Fibroblast of gingiva (primary cell): ENCODE data around the gene ERMP1.
"Not testable (repeated sequence)": the region's sequence is repeated elsewhere in the genome, so short reads cannot be mapped to it uniquely, and the experiment has no call there.

Experiments used
- DNase-seq: peaks from one replicate; pipeline ENCODE4 v3.0.0-alpha.2; 2011; ENCODE audit warnings: low read depth

ERMP1 gene, protein sequence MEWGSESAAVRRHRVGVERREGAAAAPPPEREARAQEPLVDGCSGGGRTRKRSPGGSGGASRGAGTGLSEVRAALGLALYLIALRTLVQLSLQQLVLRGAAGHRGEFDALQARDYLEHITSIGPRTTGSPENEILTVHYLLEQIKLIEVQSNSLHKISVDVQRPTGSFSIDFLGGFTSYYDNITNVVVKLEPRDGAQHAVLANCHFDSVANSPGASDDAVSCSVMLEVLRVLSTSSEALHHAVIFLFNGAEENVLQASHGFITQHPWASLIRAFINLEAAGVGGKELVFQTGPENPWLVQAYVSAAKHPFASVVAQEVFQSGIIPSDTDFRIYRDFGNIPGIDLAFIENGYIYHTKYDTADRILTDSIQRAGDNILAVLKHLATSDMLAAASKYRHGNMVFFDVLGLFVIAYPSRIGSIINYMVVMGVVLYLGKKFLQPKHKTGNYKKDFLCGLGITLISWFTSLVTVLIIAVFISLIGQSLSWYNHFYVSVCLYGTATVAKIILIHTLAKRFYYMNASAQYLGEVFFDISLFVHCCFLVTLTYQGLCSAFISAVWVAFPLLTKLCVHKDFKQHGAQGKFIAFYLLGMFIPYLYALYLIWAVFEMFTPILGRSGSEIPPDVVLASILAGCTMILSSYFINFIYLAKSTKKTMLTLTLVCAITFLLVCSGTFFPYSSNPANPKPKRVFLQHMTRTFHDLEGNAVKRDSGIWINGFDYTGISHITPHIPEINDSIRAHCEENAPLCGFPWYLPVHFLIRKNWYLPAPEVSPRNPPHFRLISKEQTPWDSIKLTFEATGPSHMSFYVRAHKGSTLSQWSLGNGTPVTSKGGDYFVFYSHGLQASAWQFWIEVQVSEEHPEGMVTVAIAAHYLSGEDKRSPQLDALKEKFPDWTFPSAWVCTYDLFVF

DNA sequence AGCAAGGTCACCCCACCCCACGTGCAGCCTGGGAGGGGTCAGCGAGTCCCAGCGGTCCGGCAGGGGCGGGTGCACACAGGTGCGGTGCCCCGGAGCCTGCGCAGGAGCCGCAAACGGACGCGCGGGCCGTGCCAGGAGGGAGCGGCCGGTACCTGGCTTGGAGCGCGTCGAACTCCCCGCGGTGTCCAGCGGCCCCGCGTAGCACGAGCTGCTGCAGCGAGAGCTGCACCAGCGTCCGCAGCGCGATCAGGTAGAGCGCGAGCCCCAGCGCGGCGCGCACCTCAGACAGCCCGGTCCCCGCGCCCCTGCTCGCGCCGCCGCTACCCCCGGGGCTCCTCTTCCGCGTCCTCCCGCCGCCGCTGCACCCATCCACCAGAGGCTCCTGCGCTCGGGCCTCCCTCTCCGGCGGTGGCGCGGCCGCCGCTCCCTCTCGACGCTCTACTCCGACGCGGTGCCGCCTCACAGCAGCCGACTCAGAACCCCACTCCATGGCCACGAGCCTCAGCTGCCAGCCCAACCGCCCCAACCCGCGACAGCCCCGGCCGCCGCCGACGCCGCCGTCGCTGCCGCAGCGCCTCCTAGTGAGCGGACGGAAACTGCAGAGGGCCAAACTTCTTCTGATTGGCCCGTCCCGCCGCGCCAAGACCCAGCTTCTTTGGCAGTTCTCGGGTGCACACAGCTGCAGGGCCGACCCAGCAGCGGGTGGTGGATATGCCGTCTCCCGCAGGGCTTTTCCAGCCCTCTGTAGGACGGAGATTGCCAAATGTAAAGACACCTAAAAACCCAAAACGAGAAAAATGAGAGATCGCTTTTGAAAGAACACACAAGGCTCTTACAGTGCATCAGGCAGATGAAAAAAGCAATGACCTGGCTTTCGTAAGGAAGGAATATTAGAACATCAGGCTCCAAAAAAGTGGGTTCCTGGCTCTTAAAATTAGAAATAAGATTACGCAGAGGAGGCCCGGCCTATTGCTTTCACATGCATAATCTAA, at the start of gene ERMP1:
TSS of gene ERMP1 (minus strand) at position 580 of the 992 bp plus-strand sequence. CDS start at position 490, 90 bp downstream.
- DNase-seq, result peak; percentile 81

DNA sequence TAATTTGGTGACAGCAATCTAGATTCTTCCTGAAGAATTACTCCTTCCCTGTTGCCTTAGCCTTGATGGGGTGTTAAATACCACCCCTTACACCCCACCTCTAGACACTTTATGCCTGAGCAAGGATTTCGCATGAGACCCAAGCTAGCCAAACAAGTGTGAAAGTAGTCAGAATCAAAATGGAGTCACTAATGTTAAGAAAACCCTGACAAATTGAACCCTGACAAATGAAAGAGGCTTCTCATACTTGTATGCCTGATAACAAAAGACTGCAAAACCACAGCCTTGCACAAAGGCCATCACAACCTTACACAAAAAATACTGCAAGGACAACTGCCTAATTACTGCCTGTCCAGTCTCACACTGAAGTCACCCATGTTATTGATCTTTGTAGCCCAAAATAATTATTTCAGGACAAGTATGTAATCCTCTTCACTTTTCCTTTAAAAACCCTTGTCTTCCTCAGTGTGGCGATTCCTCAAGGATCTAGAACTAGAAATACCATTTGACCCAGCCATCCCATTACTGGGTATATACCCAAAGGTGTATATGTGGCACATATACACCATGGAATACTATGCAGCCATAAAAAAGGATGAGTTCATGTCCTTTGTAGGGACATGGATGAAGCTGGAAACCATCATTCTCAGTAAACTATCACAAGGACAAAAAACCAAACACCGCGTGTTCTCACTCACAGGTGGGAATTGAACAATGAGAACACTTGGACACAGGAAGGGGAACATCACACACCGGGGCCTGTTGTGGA, 49.5 kb upstream of the ERMP1 start:
- not testable (repeated sequence) for DNase-seq

DNA sequence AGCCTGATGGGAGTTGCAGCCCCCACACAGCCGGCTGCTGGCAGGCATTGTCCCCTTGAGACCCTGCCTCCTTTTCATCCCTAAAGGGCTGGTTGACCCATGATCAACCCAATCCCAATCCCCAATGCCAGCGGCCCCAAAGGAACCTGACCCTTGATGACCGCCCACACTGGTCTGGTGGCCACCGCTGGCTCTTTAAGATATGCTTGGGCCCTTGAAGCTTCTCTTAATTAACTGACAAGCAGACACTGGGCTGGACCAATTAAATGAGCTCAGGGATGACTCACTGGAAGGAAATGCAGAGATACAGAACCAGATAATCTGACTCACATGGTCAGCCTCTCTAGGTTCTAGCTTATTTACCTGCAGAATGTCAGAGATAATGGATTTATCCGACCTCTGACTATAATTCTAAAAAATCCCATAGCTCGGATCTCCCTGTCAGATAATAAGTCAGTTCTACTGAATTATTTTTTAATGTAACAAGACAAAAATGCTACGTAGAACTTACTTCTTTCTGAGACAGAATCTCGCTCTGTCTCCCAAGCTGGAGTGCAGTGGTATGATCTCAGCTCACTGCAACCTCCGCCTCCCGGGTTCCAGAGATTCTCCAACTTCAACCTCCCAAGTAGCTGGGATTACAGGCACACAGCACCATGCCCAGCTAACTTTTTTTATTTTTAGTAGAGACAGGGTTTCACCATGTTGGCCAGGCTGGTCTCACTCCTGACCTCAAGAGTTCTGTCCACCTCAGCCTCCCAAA, 46.7 kb upstream of the ERMP1 start:
- DNase-seq, result peak; percentile 25

- no peak for DNase-seq
Observed at GRCh38 chr9:5876711-5877110, 43.8 kb upstream of the ERMP1 start.

DNA sequence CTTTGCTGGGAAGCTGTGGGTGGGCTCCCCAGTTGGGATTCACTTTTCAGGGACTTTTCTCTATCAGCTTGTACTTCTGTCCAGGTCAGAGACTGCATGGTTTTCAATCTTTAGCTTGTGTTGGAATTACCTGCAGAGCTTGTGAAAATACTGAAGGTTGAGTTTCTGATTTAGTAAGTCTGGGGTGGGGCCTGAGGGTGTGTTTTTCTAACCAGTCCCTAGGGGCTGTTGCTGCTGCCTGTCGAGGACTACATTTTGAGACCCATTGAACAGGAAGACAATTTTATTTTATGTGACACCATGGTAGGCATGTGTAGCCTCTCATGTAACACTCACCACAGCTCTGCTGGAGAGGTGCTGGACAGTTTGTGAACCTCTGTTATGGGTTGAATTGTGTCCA, 43.1 kb upstream of the ERMP1 start:
- no peak for DNase-seq

DNA sequence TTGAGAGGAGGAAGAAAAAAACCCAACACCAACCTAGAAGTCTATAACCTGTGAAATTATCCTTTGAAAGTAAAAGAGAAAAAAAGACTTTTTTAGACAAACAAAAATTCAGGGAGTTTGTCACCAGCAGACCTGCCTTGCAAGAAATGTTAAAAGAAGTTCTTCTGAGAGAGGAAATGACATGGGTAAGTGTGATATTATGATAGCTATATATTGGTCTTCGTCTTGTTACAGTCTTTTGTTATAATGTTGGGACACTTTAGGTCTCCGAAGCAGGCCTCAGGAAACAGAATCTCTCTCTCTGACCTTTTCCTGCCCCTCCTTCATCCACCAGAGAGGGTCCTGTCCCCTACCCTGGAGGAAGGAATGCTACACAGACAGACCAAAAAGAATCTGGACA, 41.1 kb upstream of the ERMP1 start:
- DNase-seq, result no peak

GRCh38 chr9:5873439-5873838, 40.5 kb upstream of the ERMP1 start:
- DNase-seq, result no peak

DNA sequence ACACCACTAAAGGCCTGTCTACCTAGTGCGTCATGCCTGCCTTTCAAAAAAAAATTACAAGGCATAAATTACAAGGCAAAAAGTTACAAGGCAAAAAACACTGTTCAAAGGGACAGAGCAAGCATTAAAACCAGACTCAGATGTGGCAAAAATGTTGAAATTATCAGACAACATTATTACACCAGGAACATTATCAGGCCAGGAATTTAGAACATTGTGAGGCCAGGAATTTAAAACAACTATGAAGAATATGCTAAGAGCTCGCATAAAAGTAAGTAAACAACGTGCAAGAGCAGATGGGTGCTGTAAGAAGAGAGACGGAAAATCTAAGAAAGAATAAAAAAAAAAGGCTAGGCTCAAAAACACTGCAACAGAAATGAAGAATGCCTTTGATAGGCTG, 39.6 kb upstream of the ERMP1 start:
- peak; percentile 14 for DNase-seq

- DNase-seq, result no peak
Observed at GRCh38 chr9:5871785-5872184, 38.9 kb upstream of the ERMP1 start.

- no peak for DNase-seq
Observed at GRCh38 chr9:5870691-5871090, 37.8 kb upstream of the ERMP1 start.

DNA sequence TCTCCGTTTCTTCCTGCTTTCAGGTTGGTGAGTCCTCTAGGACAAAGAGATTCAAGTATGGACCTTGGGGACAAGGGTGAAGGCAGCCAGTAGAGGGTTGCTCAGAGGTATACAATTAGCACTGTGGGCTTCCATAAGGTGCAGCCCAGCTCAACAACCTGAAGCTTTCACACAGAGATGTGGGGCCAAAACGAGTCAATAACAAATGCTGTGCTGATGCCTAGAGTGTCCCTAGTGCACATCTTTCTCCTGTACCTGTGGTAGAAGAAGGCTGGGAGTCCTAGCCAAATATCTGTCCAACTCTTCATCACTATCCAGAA, 37.1 kb upstream of the ERMP1 start:
- no peak for DNase-seq

GRCh38 chr9:5869315-5870019, 36.5 kb upstream of the ERMP1 start:
- DNase-seq, result no peak

DNA sequence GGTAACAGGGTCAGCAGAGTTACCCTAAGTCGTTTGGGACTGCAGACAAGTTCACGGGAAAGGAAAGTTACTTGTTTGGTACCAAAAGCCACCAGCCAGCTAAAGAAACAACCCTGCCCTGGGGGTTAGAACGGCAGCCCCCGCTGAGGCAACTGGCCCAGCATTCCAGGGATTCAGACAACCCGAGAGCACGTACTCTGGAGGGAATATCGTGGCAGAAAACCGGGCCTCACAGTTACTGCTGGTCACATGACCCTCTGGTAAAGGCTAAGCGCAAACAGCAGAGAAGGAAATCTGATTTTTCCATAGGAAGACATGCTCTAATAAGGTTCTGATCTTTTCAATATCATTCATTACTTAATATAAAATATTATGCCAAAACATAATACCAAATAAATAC, 35.3 kb upstream of the ERMP1 start:
- DNase-seq, result no peak

- no peak for DNase-seq
Observed at GRCh38 chr9:5866685-5867084, 33.8 kb upstream of the ERMP1 start.

- DNase-seq, result no peak
Observed at GRCh38 chr9:5866272-5866671, 33.4 kb upstream of the ERMP1 start.

DNA sequence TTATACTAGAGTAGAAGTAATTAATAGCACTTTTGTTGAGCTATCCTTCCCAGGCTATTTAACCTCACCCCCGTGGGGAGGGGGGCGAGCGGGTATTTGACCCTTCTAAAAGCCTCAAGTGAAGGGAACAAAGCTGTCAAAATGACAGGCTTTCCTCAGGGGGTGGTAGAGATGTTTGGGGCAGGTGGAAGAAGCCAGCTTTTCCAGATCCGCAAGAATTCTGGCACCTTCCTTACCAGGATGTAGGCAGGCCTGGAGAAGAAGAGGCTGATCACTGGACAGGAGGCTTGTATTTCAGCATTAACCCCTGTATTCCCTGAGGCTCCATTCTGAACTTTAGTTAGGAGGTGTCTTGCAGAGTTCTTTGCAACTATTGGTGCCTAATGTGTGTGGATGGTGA, 31.5 kb upstream of the ERMP1 start:
- no peak for DNase-seq

DNA sequence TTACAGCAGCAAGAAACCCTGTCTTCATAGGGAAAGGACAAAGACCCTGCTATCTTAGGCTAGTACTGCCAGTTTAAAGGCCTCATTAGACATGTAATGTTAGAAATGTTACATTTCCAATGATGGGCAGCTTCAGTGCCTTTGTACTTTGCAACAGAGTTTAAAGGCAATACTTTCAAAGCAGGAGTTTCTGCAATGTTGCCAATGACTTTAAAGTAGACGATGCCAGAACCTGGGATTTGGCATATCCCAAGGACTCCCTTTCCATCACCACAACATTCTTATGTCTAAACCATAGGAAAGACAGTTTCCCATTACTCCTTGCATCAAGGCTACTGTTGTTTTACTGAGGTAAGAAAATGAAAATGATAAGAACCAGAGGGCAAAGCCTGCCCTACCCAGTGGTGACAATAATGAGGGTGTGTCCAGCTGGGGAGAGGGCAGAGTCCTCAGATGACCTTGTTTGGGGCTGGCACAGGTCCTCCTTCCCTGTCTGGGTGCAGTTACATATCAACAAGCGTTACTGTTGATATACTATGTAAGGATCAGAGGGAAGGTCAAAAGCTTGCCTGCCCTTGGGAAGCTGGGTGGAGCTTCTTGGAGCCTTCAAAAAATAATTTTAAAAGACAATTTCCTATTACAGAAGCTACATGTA, 30.3 kb upstream of the ERMP1 start:
- DNase-seq, result no peak

DNA sequence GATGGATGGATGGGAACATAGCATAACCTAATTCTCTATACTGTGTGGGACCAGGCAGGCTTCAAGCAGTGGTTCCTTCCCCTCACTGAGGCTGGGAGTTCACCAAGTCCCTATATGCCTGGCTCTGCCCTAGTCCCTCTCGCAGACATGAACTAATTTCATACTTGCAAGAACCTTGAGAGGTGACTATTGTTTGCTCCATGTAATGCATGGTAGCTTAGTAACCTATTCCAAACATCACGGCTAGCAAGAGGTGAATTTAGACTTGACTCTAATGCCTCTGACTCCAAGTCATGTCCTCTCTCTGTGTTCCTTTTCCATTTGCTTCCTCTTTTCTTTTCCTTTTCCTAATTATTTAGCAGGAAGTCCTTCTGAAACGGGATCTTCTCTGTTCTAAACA, 25.9 kb upstream of the ERMP1 start:
- no peak for DNase-seq

GRCh38 chr9:5857928-5858327, 25.0 kb upstream of the ERMP1 start:
- no peak for DNase-seq
